K562 treated with DMSO at 1 percent for 48 hours (cell line): ENCODE data around the gene MMP27. TPM values are rescaled to one million over a fixed set of nuclear protein-coding genes. Genes with fewer than 3 reads are reported as not detected.

Source experiments
- total RNA-seq: library from RNA; unstranded; fragments of 300-600 nt; gene quantifications from 2 replicates; pipeline ENCODE4 v1.2.3, GENCODE V29; 2022; ENCODE audit warnings: low replicate concordance; ENCODE audit errors: extremely low read depth

Gene MMP27, protein sequence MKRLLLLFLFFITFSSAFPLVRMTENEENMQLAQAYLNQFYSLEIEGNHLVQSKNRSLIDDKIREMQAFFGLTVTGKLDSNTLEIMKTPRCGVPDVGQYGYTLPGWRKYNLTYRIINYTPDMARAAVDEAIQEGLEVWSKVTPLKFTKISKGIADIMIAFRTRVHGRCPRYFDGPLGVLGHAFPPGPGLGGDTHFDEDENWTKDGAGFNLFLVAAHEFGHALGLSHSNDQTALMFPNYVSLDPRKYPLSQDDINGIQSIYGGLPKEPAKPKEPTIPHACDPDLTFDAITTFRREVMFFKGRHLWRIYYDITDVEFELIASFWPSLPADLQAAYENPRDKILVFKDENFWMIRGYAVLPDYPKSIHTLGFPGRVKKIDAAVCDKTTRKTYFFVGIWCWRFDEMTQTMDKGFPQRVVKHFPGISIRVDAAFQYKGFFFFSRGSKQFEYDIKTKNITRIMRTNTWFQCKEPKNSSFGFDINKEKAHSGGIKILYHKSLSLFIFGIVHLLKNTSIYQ
- not detected in 2 replicates for total RNA-seq

DNA sequence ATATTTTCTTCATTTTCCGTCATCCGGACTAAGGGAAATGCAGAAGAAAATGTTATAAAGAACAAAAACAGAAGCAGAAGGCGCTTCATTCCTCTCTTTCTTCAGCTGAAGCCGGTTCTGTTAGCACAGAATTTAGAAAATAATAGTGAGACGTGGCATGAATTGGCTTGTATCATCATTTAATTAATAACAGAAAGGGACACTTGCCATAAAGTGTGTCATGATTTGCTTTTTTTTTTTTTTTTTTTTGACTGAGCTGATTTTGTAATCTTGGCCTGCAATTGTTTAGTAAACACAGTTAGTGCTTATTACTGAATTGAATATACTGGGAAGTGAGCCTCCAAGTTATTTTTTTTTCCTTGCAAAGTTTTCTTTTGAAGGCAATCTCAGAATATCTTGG lies at the start of gene MMP27:
Gene MMP27 (minus strand): TSS at position 144 of the 400 bp plus-strand sequence. CDS start 55 bp downstream, at position 89.

GRCh38 chr11:102724904-102725500 lies 19.4 kb upstream of the MMP27 start, which contains the start of gene MMP8:
MMP8 (minus strand) TSS chr11:102724954; CDS start chr11:102724855, 99 bp downstream.

Other genes starting within 250 kb of the MMP27 start
- gene MMP7, start 175.0 kb downstream of the MMP27 start, total RNA-seq: not detected in 2 replicates
- gene MMP20, start 80.4 kb downstream of the MMP27 start, total RNA-seq: not detected in 2 replicates
- gene MMP8, start 19.2 kb upstream of the MMP27 start, total RNA-seq: not detected in 2 replicates
- not detected in 2 replicates for gene MMP10, start 74.9 kb upstream of the MMP27 start, total RNA-seq
- not detected in 2 replicates for gene MMP1, start 92.4 kb upstream of the MMP27 start, total RNA-seq
- not detected in 2 replicates for gene MMP3, start 137.8 kb upstream of the MMP27 start, total RNA-seq
- gene MMP12, start 169.2 kb upstream of the MMP27 start, total RNA-seq: not detected in 2 replicates
- not detected in 2 replicates for gene MMP13, start 250.0 kb upstream of the MMP27 start, total RNA-seq